Uterus (tissue), 4 donors: ENCODE results near the gene LIX1L. TPM values are rescaled to one million over a fixed set of nuclear protein-coding genes. Genes with fewer than 3 reads are reported as not detected.

Experiments used
- DNase-seq, 2 donors: peaks; one replicate each; pipeline ENCODE4 v3.0.0-alpha.2; 2019 to 2020
- H3K27ac ChIP-seq, 2 donors: fragments of 200-600 bp; sonication (generic); 1 replicate in 1 of 2; 2 replicates in 1 of 2; pipeline ENCODE4 v1.5.1; 2016 to 2018
- H3K27me3 ChIP-seq, 2 donors: fragments of 200-600 bp; sonication (generic); one replicate each; pipeline ENCODE4 v1.5.1; 2018 to 2019; ENCODE audit warnings: control low read depth in 1 of 2
- H3K36me3 ChIP-seq, 2 donors: fragments of 200-600 bp; sonication (generic); one replicate each; pipeline ENCODE4 v1.5.1; 2019; ENCODE audit warnings: control low read depth in 1 of 2
- H3K4me1 ChIP-seq, 2 donors: fragments of 200-600 bp; sonication (generic); one replicate each; pipeline ENCODE4 v1.5.1; 2018 to 2019; ENCODE audit warnings: control low read depth in 1 of 2
- H3K4me3 ChIP-seq, 2 donors: fragments of 200-600 bp; sonication (generic); 1 replicate in 1 of 2; 2 replicates in 1 of 2; pipeline ENCODE4 v1.5.1; 2018 to 2019; ENCODE audit warnings: mild to moderate bottlenecking in 1 of 2
- H3K9me3 ChIP-seq, 2 donors: fragments of 200-600 bp; sonication (generic); one replicate each; pipeline ENCODE4 v1.5.1; 2019; ENCODE audit warnings: control low read depth in 1 of 2
- CTCF ChIP-seq, 4 experiments: fragments of 200-600 bp in 2 of 4; fragments of 450-650 bp in 2 of 4; sonication (generic) in 2 of 4; IDR thresholded peaks; one replicate each; pipeline ENCODE4 v1.5.1; 2016 to 2019; ENCODE audit warnings: antibody characterized with exemption in 4 of 4, mild to moderate bottlenecking in 2 of 4, moderate library complexity in 1 of 4
- POLR2A ChIP-seq, 2 donors: fragments of 450-650 bp; IDR thresholded peaks; one replicate each; pipeline ENCODE4 v1.6.1; 2016; ENCODE audit warnings: antibody characterized with exemption in 2 of 2, mild to moderate bottlenecking in 1 of 2, moderate library complexity in 1 of 2
- intact Hi-C: fragments of 100-400 bp; cut with DNase I; formaldehyde crosslinking; loops from one replicate; pipeline ENCODE4 v1.15.1; 2023; ENCODE audit warnings: low total_unique reads
- total RNA-seq, 4 donors: library from RNA; depleted of rRNA in 3 of 4; stranded (reverse); fragments of >200 nt in 3 of 4; gene quantifications; one replicate each; pipeline versions ENCODE4 v1.1.0 to v1.2.4, GENCODE V29; 2014 to 2023
- donor health status: DM: yes; HTN: yes; CAD: no.

The LIX1L gene
- total RNA-seq, 4 donors from 2014 or later = 12.3 to 69.0 (median 32.2) TPM

GRCh38 chr1:145972580-145972979, 14.8 kb upstream of the LIX1L start:
- TF ChIP-seq CTCF (IDR thresholded peaks at IDR 0.05) (no peak), POLR2A (IDR thresholded peaks at IDR 0.05) (no peak)
- no peak for DNase-seq
- Histone ChIP-seq H3K4me3 (no peak overlapping the region), H3K9me3 (no peaks in the 10 kb centered on the region), H3K27ac (no peak overlapping the region), H3K27me3 (no peaks in the 10 kb centered on the region), H3K4me1 (no peaks in the 10 kb centered on the region), H3K36me3 (no peaks in the 10 kb centered on the region)
- intact Hi-C loops = no loop called here

- peaks cover 0 to 13% of the 10 kb centered on the region in 2 donors for H3K4me1 ChIP-seq
- no peaks in the 10 kb centered on the region for H3K9me3 ChIP-seq
- no peak overlapping the region for H3K4me3 ChIP-seq
- no peaks in the 10 kb centered on the region for H3K27me3 ChIP-seq
- no peak for DNase-seq
- TF ChIP-seq CTCF (IDR thresholded peaks at IDR 0.05) = no peak
- TF ChIP-seq POLR2A (IDR thresholded peaks at IDR 0.05) = no peak
- intact Hi-C loops = no loop called here
- no peaks in the 10 kb centered on the region for H3K36me3 ChIP-seq
- no peak overlapping the region for H3K27ac ChIP-seq
Measured at GRCh38 chr1:145967288-145967687, 9.5 kb upstream of the LIX1L start.

- H3K27ac ChIP-seq = peak overlapping the region; percentile 86 to 93
- TF ChIP-seq POLR2A (IDR thresholded peaks at IDR 0.05) (no peak), CTCF (IDR thresholded peaks at IDR 0.05) (no peak)
- no peak for DNase-seq
- peak overlapping the region; percentile 55 to 61 for H3K4me3 ChIP-seq
- no peaks in the 10 kb centered on the region for H3K27me3 ChIP-seq
- H3K36me3 ChIP-seq = no peaks in the 10 kb centered on the region
- H3K9me3 ChIP-seq = no peaks in the 10 kb centered on the region
- intact Hi-C loops = no loop called here
- H3K4me1 ChIP-seq = peaks cover 0 to 13% of the 10 kb centered on the region in 2 donors
Measured at GRCh38 chr1:145965119-145965744, 7.4 kb upstream of the LIX1L start.

GRCh38 chr1:145964328-145965118, 6.7 kb upstream of the LIX1L start, which contains the start of the genes ANKRD34A and POLR3GL:
ANKRD34A (minus strand) TSS chr1:145964575; CDS start chr1:145961759, 2,816 bp downstream.
POLR3GL (plus strand) TSS chr1:145964690; CDS start chr1:145974866, 10,176 bp downstream.
- H3K9me3 ChIP-seq = no peaks in the 10 kb centered on the region
- peaks cover 0 to 13% of the 10 kb centered on the region in 2 donors for H3K4me1 ChIP-seq
- TF ChIP-seq CTCF (IDR thresholded peaks at IDR 0.05) = peak in 2 of 4 experiments; percentile 18 to 28
- TF ChIP-seq POLR2A (IDR thresholded peaks at IDR 0.05) = peak; percentile 94 to 99
- H3K27me3 ChIP-seq = no peaks in the 10 kb centered on the region
- peak within 1 kb of the TSS; percentile 55 to 61 for H3K4me3 ChIP-seq
- intact Hi-C loops = no loop called here
- peak; percentile 94 to 98 for DNase-seq
- H3K27ac ChIP-seq = peak within 1 kb of the TSS; percentile 86 to 93
- no peaks in the 10 kb centered on the region for H3K36me3 ChIP-seq
